HEK293T (cell line): ENCODE data around the gene SHISA9.

ENCODE experiments used
- BHLHE40 ChIP-seq: fragments of 450-650 bp; IDR thresholded peaks from 2 replicates; pipeline ENCODE4 v1.6.1; 2016; ENCODE audit warnings: mild to moderate bottlenecking, moderate library complexity, borderline replicate concordance
- ELF4 ChIP-seq: fragments of 450-650 bp; IDR thresholded peaks from 2 replicates; pipeline ENCODE4 v1.6.1; 2017; ENCODE audit warnings: antibody characterized with exemption
- FOXK2 ChIP-seq: fragments of 450-650 bp; IDR thresholded peaks from 2 replicates; pipeline ENCODE4 v1.6.1; 2016; ENCODE audit warnings: mild to moderate bottlenecking
- FOXM1 ChIP-seq: fragments of 450-650 bp; IDR thresholded peaks from 2 replicates; pipeline ENCODE4 v1.6.1; 2017; ENCODE audit warnings: mild to moderate bottlenecking, borderline replicate concordance
- NFRKB ChIP-seq: fragments of 450-650 bp; IDR thresholded peaks from 2 replicates; pipeline ENCODE4 v1.6.1; 2016; ENCODE audit warnings: mild to moderate bottlenecking, moderate library complexity
- PKNOX1 ChIP-seq: fragments of 450-650 bp; IDR thresholded peaks from 2 replicates; pipeline ENCODE4 v1.6.1; 2016
- SP1 ChIP-seq: fragments of 450-650 bp; IDR thresholded peaks from 2 replicates; pipeline ENCODE4 v1.6.1; 2017
- SUZ12 ChIP-seq: fragments of 450-650 bp; IDR thresholded peaks from 2 replicates; pipeline ENCODE4 v1.6.1; 2016; ENCODE audit warnings: mild to moderate bottlenecking

- TF ChIP-seq SP1 (no peak), BHLHE40 (no peak), NFRKB (no peak), SUZ12 (no peak), ELF4 (no peak), FOXK2 (no peak), PKNOX1 (no peak), FOXM1 (no peak)
These were observed 202.6 kb downstream of the SHISA9 start for GRCh38 chr16:13103831-13104530.
